ENCODE data around the gene TRNP1.
A peak's percentile ranks its signal among the peaks of the same experiment; 100 is the strongest.

TRNP1 gene

DNA sequence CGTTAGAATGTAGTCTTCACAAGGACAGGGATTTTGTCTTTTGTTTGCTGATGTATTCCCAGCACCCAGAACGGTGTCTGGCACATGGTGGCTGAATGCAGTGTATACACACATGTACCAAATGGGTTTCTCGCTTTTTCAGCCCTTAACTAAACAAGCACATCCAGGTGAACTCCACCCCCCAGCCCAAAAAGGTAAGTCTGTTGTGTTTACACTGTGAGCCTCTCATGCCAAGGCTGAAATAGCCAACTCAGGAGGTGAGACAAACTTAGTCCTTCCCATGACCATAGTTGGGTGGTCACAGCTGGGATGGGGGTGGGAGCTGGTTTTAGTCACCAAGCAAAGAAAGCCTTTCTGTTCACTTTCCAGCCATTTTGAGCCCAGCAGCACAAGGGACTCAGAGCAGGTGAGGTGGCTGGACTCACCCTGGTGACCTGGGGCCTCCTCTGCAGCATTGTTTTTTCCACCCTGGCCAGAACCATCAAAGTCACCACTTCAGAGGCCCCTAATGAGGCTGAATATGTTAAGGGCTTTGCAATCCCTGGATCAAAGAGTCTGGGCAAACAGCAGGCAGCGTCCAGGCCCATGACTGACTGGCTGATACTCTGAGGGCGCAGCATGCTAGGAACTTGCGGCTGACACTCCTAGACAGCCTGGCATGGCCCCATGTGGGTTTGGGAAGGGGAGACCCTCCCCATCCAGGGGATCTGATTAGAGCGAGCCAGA is 10.4 kb downstream of the TRNP1 start:
- DNase-seq = no peak

DNA sequence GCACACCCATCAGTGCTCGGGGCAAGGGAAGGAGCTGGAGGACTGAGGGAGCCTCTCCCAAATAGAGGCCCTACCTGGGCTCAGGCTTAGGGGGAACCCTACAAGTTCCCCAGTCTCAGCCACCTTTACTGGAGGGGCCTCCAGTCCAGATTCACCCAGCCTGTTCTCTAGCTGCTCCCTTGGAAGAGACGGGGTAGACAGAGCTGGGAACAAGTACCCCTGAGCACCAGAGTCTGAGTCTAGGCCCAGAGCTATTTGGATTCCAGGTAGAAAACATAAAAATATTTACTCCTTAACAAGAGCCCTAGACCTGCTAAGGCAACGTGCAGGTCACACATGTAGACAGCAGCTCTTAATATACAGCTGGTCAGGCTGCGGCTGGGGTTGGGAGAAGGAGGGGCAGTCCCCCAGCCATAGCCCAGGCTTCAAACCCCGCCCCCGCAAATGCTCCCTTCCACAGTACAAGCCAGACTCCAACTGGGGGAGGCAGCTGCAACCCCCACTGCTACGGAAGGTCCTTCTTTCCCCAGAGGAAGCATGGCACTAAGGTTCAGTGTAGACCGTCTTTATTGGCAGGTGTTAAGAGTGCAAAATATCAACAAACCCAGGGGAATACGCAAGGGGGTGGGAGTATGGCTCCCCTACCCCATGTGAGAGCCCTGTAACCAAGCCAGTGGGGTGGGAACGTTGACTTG is 11.1 kb downstream of the TRNP1 start:
- no peak for DNase-seq

DNA sequence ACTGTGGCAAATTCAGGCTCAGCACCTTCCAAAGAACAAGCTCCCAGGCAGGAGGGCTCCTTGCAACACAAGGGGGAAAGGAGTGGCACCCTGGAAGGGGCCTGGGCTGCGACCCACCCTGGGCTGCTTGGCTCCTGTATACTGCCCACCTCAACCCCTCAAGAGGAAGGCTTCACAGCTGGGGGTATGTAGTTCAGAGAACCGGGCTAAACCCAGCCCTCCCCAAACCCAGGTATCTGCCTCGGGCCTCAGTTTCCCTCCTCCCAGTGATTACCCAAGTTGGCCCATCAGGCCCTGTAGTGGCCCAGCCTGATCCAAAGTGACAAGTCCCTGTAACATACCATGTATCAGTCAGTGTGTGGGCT is 11.7 kb downstream of the TRNP1 start:
- DNase-seq = no peak

DNA sequence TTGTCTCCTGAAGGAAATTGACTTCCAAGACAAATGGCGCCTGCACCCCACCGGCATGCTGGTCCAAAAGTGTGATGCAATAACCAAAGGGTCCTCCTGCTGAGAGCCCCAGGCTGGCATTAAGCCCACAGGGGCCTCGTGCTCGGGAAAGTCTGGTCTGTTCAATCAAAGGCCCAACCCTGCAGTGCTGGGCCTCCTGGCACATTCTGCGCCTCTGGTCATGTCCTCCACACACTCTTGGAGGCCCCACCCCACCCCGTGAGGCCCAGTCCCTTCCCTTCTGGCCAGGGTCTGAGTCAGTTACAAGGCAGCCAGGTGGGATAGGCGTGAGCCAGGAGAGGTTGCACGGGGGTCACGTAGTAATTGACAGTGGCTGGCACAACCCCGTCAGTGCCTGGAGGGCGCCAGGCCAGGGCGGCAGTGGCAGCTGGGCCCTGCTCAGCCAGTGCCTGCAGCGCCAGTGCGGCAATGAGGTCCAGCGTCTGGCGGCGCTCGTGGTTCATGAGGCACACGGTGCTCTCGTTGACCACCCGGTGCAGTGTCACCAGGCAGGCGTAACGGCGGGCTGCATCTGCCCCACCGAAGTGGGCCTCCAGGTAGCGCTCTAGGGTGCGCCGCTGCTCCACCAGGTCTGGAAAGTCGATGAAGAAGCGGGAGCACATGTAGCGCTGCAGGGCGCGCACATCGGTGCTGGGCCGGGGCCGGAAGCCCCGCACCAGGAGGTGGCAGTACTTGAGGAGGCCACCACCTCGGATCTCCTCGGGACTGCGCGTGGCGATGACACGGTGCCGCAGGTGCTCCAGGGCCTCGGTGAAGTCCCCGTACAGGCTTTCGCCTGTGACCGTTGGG is 12.4 kb downstream of the TRNP1 start:
- DNase-seq = no peak

DNA sequence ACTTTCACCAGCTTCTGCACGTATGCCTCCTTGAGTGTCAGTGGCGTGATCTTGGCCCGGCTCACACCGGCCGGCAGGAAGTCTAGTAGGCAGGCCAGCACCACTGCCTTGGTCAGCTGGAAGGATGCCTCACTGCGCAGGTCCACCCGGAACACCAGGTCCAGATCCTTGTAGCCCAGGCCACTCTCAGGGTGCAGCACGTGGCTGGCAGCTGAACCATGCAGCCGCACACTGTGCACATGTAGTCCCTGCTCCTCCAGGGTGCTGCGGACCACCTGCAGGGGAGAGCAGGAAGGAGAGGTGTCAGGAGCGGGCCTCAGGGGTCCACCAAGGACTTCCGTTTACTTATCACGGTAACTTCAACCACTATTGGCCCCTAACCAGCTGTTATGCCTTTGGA is 13.2 kb downstream of the TRNP1 start:
- DNase-seq = no peak

DNA sequence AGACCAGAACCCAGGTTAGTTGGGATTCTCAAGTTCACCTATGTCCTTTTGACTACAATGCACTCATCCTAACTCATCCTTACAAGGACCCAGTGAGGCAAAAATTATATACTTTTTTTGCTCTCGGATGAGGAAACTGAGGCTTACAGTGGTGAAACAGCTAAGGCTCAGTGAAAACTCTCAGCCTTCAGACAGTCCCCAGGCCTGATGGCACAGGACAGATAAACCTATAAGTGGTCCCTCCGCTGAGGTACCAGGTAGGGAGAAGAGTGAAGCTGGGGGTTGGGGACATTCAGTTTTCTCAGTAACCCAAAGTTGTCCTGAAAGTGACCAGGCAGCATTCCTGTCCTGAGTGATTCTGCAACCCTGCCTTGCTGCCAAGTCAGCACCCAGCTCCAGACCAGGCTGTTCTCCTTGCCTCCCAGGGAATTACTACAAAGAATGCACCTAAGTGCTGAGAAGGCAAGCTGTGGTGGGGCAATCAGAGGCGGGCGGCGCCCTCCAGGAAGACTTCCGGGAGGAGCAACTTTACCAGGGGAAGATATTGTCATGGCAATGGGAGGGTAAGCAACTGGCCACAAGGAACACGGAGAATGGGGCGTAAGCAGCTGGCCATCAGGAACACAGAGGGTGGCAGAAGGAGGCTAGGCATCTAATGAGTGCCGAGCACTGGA is 14.6 kb downstream of the TRNP1 start:
- DNase-seq = no peak

DNA sequence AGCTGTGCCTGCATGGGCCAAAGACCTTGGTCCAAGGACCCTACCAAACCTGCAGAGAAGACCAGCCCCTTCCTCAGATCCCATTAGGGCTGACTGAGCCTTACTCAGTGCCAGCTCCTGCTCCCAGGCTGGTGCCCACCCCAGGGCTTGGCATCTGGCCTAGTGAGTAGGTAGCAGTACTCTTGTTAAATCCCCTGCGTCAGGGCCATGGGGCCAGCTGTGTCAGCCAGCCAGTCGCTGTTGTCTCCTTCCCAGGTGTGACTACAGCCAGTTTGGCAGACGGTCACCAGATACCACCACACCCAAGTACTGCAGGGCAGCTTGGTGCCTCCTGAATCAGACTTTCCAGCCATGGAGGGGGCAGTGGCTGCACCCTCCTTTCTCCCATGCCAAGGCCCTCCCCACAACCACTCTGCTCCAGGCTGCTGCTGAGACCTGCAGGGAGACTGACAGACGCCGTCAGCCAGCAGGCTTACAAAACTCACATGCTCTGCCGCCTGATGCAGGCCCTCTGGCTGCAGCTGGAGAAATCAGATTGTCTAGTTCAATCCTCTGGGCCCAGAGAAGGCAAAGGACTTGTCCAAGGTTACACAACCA is 16.2 kb downstream of the TRNP1 start:
- no peak for DNase-seq

DNA sequence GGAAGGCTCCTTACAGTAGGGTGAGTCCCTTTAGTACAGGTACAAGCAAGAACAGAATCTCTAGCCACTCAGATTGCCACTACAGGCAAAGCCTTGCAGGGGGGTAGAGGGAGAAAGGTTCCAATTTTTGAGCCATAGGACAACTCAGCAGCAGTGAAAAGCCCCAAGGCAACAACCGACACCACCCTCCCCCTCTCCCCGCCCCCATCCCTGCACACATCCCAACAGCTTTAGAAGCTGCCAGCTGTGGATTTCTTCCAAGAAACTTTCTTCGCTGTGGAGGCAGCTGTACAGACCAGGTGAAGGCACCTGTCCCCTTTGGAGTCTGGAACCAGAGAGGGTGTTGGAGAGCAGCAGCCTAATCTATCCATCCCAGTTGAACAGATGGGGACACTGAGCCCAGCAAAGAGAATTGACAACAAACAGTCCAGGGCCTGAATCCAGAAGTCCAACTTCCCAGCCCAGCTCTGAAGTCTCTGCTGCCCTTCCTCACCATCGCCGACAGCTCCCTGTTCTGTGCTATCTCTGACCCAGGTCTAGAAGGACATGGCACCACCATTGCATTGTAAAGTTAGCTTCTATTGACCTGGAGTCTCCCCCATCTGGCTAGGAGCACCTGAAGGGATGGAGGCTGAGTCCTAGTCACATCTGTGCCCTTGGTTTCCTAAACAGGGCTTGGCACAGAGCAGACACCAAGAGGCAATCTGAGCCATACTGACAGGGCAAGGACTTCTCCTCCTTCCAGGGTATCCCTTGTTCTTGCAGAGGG is 16.9 kb downstream of the TRNP1 start:
- no peak for DNase-seq

DNA sequence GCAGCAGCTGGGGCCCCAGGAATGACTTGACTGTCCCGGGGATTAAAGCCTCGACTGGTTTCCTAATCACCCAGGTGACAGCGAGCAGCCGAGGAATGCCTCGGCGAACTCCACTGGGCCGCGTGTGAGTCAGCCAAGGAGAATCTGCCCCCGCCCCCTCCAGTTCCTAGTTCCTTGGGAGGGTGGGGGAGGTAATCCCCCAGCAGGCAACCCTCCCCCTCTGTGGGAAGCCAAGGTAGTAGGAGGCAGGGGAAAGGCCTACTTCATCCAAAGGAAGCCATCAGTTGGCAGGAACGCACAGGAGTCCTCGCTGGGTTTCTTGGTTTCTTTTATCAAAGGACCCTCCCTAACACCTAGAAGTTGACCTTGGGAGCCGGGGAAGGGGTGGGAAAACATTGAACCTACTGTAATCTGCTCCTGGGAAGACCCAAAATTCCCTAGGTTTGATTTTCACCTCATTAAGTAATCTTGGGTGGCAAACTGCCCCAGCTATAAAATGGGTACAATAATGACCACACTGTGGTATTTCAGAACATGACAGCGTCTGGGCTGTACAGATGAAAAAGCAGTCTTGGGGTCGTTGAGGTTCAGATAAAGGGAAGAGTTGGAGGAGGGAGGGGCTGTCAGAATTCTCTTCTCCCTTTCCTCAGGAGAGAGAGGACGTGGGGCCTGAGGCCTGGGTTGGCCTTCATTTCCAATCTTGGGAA is 17.7 kb downstream of the TRNP1 start:
- no peak for DNase-seq

DNA sequence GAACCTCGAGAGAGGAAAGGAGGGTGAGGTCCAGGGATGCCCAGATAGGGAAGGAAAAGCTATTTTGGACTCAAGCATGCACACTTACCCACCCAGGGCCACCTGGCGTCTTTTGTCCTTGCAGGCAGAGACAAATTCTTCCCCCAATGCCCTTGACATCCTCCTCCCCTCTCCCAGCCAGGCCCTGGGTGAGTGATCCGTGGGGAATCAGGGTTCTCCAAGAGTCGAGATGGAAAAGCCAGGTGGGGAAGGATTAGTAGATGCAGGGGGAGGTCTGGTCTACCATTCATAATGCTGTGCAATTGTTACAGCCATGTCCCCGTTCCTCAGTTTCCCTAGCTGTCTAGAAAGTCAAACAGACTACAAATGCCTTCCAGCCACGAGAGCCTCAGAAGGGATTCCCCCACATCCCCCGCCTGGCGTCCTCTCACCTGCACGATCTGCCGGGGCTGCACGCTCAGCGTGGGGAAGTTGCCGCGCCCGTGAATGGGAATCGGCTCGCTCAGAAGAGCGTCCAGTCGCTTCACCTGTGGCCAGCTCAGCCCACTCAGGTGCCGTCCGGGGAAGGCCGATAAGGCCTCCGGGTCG is 18.6 kb downstream of the TRNP1 start:
- no peak for DNase-seq

DNA sequence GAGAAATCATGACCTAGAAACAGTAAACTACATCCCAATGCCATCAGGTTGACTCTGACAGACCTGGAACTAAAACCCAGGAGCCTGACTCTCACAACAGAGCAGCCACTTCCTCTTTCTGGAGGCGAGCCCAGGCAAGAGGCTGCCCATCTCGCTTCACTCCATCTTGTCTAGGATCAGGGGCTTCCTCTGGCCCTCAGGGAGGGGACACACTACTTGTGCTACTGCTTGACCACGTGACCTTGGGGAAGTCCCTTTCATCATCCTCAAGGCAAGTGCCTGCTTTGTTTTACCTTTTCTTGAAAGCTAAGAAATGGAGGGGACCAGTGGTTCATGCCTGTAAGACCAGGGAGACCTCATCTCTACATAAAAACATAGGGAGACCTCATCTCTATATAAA is 21.8 kb downstream of the TRNP1 start:
- DNase-seq = no peak

DNA sequence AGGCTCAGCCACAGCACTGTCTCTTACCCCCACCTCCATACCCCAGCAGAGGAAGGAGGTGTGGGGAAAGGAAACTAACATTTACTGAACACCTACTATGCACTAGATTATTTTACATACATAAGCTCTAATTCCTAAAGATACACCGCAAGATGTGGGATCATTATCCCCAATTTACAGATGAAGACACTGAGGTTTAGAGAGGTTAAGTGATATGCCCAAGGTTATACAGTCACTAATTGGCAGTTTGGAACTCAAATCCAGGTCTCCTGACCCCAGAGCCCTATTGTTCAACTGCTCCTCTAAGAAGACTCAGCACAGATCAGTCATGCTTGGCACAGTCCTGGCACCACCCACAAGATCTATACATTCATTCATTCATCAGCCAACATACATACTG is 22.9 kb downstream of the TRNP1 start:
- DNase-seq = no peak

DNA sequence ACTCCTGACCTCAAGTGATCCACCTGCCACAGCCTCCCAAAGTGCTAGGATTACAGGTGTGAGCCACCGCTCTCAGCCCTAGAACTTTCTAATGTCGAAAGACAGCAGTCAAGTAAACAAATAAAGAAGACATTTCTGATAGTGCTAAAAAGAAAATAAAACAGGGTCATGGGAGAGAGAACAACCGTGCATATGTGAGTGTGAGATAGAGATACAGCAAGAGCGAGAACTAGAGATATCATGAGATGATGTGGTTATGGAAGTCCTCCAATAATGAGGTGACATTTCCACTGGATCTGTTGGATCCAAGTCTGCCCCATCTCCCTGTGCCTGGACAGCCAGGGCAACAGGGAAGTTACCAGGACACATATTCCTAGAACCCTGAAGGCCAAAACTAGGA is 23.7 kb downstream of the TRNP1 start:
- DNase-seq = no peak

DNA sequence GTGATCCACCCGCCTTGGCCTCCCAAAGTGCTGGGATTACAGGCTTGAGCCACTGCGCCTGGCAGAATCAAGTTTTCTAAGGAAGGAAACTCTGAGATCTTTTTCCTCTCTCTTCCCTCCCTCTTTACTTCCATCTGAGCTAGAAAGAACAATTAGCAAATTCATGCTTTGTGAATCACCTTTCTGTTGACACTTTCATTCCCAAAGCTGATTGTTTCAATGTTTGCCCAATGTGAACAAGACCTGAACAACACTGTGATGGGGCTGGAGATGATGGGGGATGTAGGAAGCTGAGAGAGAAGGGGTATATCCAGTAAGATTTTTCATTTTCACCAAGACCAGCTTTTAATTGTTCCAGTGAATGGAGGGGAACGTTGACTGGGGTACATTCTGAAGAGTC is 24.8 kb downstream of the TRNP1 start:
- no peak for DNase-seq

DNA sequence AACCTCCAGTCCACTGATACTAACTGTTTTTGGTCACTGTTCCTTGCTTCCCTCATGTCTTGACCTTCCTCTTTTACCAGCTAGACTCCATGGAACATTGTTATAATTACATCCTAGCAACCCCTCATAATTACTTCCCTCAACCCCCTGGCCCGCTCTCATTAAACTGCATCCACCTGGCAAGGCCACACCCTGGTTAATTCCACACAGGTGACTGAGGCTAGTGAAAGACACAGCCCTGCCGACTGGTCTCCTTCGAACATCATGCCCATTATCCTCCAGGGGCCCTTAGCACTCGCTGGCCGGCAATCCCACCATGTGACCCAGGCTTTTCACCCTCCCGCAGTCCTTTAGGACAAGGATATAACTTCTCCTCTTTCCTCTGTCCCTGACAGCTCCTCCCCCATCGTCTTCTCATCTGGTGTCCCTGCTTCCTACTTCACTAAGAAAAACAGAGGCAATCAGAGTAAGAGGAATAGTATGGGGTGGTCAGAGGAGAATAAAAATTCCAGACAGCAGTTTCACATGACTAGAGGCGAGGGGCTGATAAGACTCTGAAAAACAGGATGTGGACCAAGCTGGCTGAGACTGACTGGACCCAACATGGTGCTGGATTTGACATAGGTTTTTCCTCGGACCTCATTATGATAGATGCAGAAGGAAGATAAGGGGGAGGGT is 28.0 kb downstream of the TRNP1 start:
- DNase-seq = no peak

DNA sequence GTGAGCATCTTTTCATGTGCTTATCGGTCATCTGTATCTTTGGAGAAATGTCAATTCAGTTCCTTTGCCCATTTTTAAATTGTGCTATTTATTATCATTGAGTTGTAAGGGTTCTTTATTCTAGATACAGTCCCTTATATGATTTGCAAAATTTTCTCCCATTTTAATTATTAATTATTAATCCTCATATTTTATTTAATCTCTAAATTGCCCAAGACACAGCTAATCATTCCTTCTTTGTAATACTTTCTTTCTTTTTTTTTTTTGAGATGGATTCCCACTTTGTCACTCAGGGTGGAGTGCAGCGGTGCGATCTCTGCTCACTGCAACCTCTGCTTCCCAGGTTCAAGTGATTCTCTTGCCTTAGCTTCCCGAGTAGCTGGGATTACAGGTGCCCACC is 32.2 kb downstream of the TRNP1 start:
- no peak for DNase-seq

DNA sequence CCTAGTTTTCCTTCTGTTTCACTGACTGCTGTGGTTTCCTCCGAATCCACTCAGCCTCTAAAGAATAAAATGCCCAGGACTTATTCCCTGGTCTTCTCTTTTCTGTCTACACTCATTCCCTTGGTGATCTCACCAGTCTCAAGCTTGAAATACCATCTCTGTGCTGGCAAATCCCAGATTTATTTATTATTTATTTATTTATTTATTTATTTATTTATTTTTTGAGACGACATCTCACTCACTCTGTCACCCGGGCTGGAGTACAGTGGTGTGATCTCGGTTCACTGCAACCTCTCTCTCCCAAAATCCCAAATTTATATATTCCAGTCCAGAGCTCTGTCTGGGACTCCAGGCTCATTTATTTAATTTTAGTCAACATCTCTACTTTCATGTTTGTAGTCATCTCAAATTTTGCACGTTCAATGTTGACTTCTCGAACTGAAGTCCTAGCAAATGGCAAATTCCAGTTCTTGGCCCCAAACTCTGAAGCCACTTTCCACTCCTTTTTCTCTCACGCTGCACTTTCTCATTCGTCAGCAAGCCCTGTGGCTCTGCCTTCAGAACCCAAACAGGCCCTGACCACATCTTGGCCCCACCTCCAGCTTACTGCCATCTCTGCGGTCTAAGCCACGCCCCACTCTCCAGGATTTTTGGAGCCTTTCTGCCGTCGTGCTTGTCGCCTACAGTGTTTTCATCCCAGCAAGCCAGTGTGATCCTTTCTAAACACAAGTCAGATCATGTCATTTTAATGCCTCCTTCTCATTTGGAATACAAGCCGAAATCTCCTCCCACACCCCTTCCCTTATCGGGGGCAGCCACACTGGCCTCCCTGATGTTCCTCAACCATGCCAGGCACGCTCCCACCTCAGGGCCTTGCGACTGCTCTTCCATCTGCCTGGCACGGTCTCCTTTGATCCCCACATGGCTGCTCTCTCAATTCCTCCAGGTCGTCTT is 33.4 kb downstream of the TRNP1 start:
- peak; percentile 88 for DNase-seq

DNA sequence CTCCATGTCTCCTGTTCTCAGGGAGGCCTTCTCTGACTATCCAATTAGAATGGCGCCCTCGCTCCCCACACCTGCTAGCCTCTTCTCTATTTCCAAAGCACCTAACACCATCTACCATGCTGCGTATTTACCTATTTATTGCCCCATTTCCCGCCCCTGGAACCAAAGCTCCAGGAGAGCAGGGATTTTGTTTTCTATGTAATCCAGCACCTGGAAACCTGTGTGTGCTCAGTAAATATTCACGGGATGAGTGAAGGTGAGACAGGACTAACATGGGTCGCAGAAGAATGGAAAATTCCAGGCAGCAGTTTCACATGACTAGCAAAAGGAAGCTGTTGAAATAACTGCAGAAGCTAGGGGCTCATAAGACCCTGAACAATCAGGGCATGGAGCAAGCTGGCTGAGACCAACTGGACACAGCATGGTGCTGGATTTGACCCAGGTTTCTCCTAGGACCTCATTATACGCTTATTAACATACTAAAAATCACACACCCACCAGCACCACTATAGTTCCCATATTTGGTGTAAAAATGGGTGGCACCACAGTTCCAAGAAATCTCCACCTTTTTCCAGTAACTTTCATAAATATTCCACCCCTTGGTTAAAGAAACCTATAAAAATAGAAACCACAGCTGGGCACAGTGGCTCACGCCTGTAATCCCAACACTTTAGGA is 34.2 kb downstream of the TRNP1 start:
- DNase-seq = no peak

DNA sequence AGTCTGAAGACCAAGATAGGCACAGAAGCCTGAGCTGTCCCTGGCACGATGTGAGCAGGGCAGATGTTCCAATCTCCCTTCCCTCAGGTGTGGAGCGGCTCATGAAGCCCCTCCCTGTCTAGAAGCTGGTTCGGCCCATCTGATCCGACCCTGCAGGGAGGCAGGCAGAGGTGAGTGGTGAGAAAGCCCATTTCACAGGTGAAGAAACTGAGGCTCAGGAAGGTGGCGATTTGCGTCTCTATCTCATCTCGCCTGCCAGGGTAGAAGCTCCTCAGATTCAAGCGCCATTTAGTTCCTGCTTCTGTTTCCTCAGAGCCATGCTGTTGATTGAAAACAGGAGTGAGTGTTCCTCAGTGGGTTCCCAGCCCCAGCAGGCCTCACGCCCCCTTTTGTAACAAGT is 36.0 kb downstream of the TRNP1 start:
- DNase-seq = no peak
